Hematopoietic multipotent progenitor cell (in vitro differentiated cells): ENCODE data around the gene OR8H1. TPM values are rescaled to one million over a fixed set of nuclear protein-coding genes. Genes with fewer than 3 reads are reported as not detected.

Experiments
- DNase-seq, 3 donors: peaks; one replicate each; pipeline ENCODE4 v3.0.0-alpha.2; 2011 to 2015; ENCODE audit warnings: low read depth in 2 of 3, low spot score in 2 of 3
- total RNA-seq: library from RNA; depleted of rRNA; stranded (reverse); fragments of >200 nt; gene quantifications from one replicate; pipeline ENCODE4 v1.2.3, GENCODE V29; 2012

OR8H1 gene, protein sequence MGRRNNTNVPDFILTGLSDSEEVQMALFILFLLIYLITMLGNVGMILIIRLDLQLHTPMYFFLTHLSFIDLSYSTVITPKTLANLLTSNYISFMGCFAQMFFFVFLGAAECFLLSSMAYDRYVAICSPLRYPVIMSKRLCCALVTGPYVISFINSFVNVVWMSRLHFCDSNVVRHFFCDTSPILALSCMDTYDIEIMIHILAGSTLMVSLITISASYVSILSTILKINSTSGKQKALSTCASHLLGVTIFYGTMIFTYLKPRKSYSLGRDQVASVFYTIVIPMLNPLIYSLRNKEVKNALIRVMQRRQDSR
- total RNA-seq: not detected

DNA sequence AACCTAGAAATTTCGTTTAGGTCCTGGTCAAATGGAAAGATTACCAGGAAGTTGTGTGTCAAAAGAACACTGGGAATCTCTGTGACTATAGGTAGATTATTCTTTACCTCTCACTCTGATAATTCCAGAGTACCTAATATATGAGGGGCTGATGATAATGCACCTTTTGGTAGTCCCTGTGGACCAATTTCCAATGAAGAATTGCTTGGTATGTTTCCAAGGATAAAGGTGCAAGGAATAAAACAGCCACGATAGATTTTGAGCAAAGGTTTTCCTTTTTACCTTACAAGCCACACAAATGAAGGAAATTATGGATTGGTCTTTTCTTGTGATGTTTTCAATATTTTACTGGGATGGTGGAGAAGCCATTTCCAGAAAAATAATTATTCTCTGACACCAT lies at the start of gene OR8H1:
OR8H1 (minus strand) TSS at position 101 of the 400 bp plus-strand sequence. CDS start 1,192 bp downstream, outside the sequence.
- no peak for DNase-seq

DNA sequence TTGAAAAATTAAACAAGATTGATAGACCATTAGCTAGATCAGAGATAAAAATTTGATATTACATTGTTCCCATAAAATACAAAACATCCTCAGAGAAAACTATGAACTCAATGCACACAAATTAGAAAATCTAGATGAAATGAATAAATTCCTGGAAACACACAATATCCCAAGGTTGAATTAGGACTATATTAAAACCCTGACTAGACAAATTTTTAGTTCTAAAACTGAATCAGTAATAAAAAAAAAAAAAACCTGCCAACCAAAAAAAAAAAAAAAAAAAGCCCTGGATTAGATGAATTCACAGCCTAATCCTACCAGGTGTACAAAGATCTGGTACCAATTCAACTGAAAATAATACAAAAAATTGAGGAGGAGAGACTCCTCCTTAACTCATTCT lies 48.2 kb upstream of the OR8H1 start:
- DNase-seq: no peak

DNA sequence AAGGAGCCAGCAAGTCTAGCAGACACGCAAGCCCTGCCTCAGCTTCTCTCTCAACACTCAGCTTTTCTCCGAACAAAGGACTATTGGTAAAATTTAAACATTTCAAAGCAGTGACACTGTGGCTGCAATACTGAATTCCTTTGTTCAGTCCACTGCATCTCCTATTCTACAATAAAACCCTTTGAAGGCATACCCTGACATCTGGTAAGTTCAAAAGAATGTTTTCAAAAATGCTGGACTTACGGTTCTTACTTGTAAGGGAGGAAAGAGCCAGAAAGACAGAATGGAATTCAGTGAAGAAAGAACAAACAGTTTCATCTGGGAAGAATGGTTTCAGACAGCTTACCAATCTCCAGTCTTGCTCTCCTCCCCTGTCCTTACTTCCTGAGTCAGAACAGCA lies 41.1 kb upstream of the OR8H1 start:
- no peak for DNase-seq

DNA sequence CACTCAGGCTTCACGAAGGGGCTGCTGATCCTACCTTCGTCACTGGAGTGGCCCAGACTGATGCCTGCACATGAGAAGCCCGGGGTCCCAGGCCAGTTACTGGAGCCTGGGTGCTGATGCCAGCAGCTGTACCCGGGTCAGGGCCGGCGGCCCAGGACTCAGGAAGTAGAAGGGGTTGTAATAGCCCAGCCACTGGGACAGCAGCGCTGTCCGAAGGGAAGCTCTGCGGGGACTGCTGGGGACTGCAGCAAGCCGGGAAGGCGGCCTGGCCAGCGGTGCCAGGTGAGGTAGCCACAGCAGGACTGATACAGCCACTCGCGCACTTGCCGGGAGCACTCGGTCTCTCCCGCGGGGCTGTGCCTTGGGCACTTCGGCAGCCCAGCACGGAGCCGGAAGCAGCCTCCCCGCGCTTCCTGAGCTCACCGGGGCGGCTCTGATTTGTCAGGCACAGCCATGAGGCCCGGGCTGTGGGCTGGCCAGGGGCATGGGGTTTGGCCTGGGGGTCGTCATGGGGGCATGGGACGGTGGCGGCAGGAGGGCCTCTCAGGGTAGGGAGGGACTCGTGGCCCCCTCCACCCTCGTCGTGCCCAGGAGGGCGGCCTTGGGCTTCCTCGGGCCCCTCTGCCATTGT lies 39.9 kb upstream of the OR8H1 start:
- no peak for DNase-seq

DNA sequence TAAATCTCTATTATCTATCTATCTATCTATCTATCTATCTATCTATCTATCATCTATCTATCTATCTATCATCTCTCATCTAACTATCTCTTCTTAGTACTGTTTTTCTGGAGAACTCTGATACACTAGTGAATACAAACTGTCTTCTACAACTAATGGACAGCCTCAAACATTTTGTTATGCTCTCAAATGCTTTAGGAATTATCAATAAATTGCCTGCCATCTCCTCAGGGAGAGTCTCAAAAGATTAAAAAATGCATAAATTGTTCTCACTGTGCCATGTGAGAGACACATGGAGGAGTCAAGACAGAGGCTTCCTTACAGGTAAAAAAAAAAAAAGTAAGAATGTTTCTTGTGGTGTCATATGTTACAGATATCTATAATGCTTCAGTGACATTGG lies 22.8 kb upstream of the OR8H1 start, which contains the start of gene OR8K3:
OR8K3 (plus strand) TSS at position 301 of the 400 bp plus-strand sequence. CDS start 3,163 bp downstream, outside the sequence.
- DNase-seq: no peak

DNA sequence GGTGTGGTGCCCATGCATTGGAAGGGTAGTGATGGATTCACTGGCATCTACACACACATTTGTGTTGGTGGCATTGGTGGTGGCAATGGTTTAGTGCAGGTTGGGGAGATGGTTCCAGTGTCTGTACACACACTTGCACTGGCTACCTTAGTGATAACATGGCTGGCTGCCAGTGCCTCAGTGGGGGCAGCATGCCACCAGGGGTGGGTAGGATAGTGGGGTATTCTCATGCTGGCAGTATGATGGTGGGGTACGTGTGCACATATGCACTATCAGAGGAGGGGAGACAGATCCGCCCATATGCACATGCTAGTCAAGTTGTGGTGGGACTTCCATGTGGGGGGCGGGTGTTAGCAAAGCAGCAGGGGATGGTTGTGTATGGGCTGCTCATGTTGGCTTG lies 15.8 kb upstream of the OR8H1 start:
- DNase-seq: no peak

DNA sequence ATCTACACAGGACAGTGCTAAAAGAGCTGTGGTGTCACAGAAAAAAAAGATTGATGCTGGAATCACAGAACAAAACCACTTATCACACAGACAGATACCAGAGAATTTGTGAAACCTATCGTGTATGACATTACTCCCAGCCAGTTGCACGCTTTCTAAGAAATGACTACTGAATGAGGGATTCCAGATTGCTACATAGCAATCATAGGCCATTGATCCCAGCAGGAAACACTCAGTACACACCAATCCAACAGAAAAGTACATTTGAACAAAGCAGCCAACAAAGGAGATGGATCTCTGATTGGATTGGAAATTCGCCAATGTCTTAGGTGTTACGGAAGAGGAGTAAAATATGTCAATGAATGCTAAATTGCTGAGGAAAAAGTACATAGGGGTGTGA lies 4.8 kb upstream of the OR8H1 start:
- no peak for DNase-seq

DNA sequence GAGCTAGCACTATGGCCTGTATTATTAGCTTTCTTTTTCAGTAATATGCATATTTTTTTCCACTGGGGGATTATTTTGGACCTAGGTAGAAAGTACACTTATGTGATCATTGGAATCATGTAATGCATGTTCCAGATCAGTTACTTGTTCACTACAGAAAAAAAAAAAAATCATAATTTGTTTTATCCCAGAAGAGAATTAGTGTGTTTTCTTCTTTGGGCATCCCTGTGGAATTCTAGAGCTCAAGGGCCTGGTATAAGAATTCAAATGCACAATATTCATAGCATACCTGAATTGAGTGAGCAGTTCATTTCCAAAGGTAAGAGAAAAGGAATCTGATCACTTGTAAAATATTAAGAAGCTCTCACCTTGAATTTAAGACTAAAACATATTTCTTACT lies 18.2 kb downstream of the OR8H1 start, which contains the start of gene OR5T1:
OR5T1 (plus strand) TSS at position 301 of the 400 bp plus-strand sequence. CDS start 1,485 bp downstream, outside the sequence.
- no peak for DNase-seq

DNA sequence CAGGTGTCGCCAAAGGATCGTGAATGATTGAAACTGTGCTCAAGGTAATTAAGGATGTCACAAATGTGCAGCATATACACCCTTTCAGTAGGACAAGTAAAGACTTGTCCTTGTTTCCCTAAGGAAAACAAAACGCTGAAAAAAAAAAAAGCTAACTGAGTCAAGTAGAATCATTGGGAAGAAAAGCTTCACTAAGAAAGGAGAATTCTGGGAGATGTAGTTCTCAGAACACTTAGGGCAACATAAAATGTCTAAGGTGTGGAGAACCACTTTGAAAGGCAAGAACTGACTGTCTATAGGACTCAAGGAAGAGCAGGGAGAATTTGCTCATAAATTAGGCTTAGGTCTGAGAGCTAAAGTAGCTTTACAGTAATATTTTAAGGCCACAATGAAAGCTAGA lies 21.0 kb downstream of the OR8H1 start:
- DNase-seq: no peak

DNA sequence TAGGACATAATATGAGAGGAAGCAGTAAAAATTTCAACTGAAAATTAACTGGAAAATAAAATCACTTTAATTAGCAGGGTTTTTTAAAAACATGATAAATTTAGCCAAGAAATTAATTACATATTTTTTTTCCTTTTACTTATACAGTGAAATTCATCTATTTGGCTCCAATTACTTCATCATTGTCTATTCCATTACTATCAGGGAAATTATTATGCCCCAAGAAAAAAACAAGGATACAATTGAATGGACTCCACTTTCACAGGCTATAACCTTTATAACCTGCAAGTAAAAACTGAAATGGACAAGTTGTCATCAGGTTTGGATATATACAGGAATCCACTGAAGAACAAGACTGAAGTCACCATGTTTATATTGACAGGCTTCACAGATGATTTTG lies 40.1 kb downstream of the OR8H1 start, which contains the start of gene OR5T3:
OR5T3 (plus strand) TSS at position 301 of the 400 bp plus-strand sequence; CDS start at position 301, 0 bp downstream.
- no peak for DNase-seq

Other genes with a start within 250 kb of the OR8H1 start
- not detected for gene OR8I2, start 198.9 kb downstream of the OR8H1 start, total RNA-seq
- under 0.01 TPM for gene OR8H2, start 188.6 kb downstream of the OR8H1 start, total RNA-seq
- gene OR8H3, start 169.9 kb downstream of the OR8H1 start, total RNA-seq: not detected
- gene OR8J3, start 152.1 kb downstream of the OR8H1 start, total RNA-seq: under 0.01 TPM
- not detected for gene OR8K5, start 131.9 kb downstream of the OR8H1 start, total RNA-seq
- gene OR5J2, start 115.6 kb downstream of the OR8H1 start, total RNA-seq: not detected
- gene OR5T2, start 58.0 kb downstream of the OR8H1 start, total RNA-seq: not detected
- gene OR5T3, start 40.0 kb downstream of the OR8H1 start, total RNA-seq: not detected
- gene OR5T1, start 18.1 kb downstream of the OR8H1 start, total RNA-seq: not detected
- not detected for gene OR8K3, start 22.9 kb upstream of the OR8H1 start, total RNA-seq
- not detected for gene OR8K1, start 53.8 kb upstream of the OR8H1 start, total RNA-seq
- not detected for gene OR8J1, start 62.0 kb upstream of the OR8H1 start, total RNA-seq
- not detected for gene OR8U1, start 83.4 kb upstream of the OR8H1 start, total RNA-seq
- not detected for gene OR5AL1, start 120.4 kb upstream of the OR8H1 start, total RNA-seq
- not detected for gene OR5M3, start 181.1 kb upstream of the OR8H1 start, total RNA-seq
- not detected for gene OR5M8, start 199.1 kb upstream of the OR8H1 start, total RNA-seq